Naive thymus-derived CD4-positive, alpha-beta T cell (primary cell): Measurements from ENCODE around the gene PLEKHA8. TPM values are rescaled to one million over a fixed set of nuclear protein-coding genes. Genes with fewer than 3 reads are reported as not detected.

Experiments
- ATAC-seq: fragments of 150-1000 bp; cut with Tn5 transposase; 2 replicates; pipeline ENCODE4 v1.10.0; 2021; ENCODE audit warnings: mild to moderate bottlenecking, moderate library complexity
- CTCF ChIA-PET: fragments of 350-600 bp; sonication (Branson Sonifier 250); formaldehyde crosslinking; loops from one replicate; lab custom pipeline; 2021; ENCODE audit warnings: antibody characterized with exemption; lab: Charles Lee
- POLR2A ChIA-PET: fragments of 350-600 bp; sonication (Branson Sonifier 250); formaldehyde crosslinking; loops from one replicate; lab custom pipeline; 2021; ENCODE audit warnings: antibody characterized with exemption, inconsistent platforms; lab: Charles Lee
- DNase-seq, 9 donors: peaks; one replicate each; pipeline versions ENCODE4 v3.0.0 to v3.0.0-alpha.2; 2020 to 2022; ENCODE audit warnings: mixed read lengths in 1 of 9
- H3K27ac ChIP-seq: one replicate; pipeline ENCODE4 v1.7.0; 2013; ENCODE audit warnings: mild to moderate bottlenecking, low read depth, low read length, moderate library complexity
- H3K27me3 ChIP-seq, 2 donors: one replicate each; pipeline ENCODE4 v1.7.0; 2013; ENCODE audit warnings: low read length in 2 of 2, mild to moderate bottlenecking in 2 of 2, moderate library complexity in 2 of 2; ENCODE audit not compliant: control insufficient read depth in 2 of 2, insufficient read depth in 2 of 2
- H3K36me3 ChIP-seq, 3 experiments: 1 replicate in 2 of 3; 2 replicates in 1 of 3; pipeline ENCODE4 v1.7.0; 2013; ENCODE audit warnings: low read length in 3 of 3, mild to moderate bottlenecking in 3 of 3, moderate library complexity in 1 of 3; ENCODE audit not compliant: insufficient read depth in 3 of 3, control insufficient read depth in 2 of 3
- H3K4me1 ChIP-seq, 2 donors: one replicate each; pipeline ENCODE4 v1.7.0; 2013; ENCODE audit warnings: low read length in 2 of 2, mild to moderate bottlenecking in 2 of 2, moderate library complexity in 1 of 2; ENCODE audit not compliant: control insufficient read depth in 2 of 2, insufficient read depth in 2 of 2
- H3K4me3 ChIP-seq: 2 replicates; pipeline ENCODE4 v1.7.0; 2013; ENCODE audit warnings: mild to moderate bottlenecking, low read length
- H3K9me3 ChIP-seq, 3 experiments: 1 replicate in 2 of 3; 2 replicates in 1 of 3; pipeline ENCODE4 v1.7.0; 2013; ENCODE audit warnings: low read length in 3 of 3; ENCODE audit not compliant: control insufficient read depth in 2 of 3
- H3K27ac Mint-ChIP-seq, 9 donors: one replicate each; pipeline ENCODE4 v1.8.0; 2020 to 2022; ENCODE audit warnings: mixed read lengths in 9 of 9, mild to moderate bottlenecking in 8 of 9, moderate library complexity in 5 of 9, inconsistent platforms in 2 of 9
- H3K27me3 Mint-ChIP-seq, 5 donors: one replicate each; pipeline ENCODE4 v1.8.0; 2021 to 2022; ENCODE audit warnings: mixed read lengths in 5 of 5, mild to moderate bottlenecking in 1 of 5
- H3K36me3 Mint-ChIP-seq, 5 donors: one replicate each; pipeline ENCODE4 v1.8.0; 2020 to 2022; ENCODE audit warnings: mixed read lengths in 5 of 5, mild to moderate bottlenecking in 3 of 5, inconsistent platforms in 1 of 5
- H3K4me1 Mint-ChIP-seq, 7 donors: one replicate each; pipeline ENCODE4 v1.8.0; 2020 to 2022; ENCODE audit warnings: mixed read lengths in 7 of 7, mild to moderate bottlenecking in 3 of 7, inconsistent platforms in 1 of 7
- H3K4me3 Mint-ChIP-seq, 10 donors: one replicate each; pipeline ENCODE4 v1.8.0; 2020 to 2022; ENCODE audit warnings: mild to moderate bottlenecking in 10 of 10, mixed read lengths in 10 of 10, moderate library complexity in 6 of 10, inconsistent platforms in 2 of 10
- H3K9me3 Mint-ChIP-seq, 11 donors: one replicate each; pipeline ENCODE4 v1.8.0; 2020 to 2022; ENCODE audit warnings: mixed read lengths in 11 of 11, mild to moderate bottlenecking in 4 of 11, inconsistent platforms in 1 of 11, moderate library complexity in 1 of 11
- intact Hi-C, 2 donors: fragments of 100-400 bp; cut with micrococcal nuclease; formaldehyde crosslinking; loops; one replicate each; pipeline ENCODE4 v1.15.1; 2023
- polyA plus RNA-seq, 2 donors: library from polyadenylated mRNA; unstranded; fragments of 300-500 nt; fragmentation: Illumina TruSeq; gene quantifications; one replicate each; pipeline ENCODE4 v1.2.3, GENCODE V29; 2021
- total RNA-seq, 6 experiments: library from RNA in 5 of 6; stranded (reverse) in 5 of 6; gene quantifications; 1 replicate in 5 of 6; 2 replicates in 1 of 6; pipeline ENCODE4 v1.2.3 and lab custom pipeline; 2021 to 2026

The PLEKHA8 gene
- total RNA-seq (10 to 100 TPM in 2 of 5 experiments, 1 to 10 TPM in 3; 7.3 to 14.1 (median 9.3) TPM), polyA plus RNA-seq (1 to 10 TPM; 3.3 to 3.5 TPM), total RNA-seq (lab: John Stamatoyannopoulos, UW) (15.5 reads per million, percentile 45 among the genes with 10 or more reads in this experiment)

GRCh38 chr7:30028216-30028748 lies at the start of gene PLEKHA8:
TSS of gene PLEKHA8 (plus strand) at chr7:30028412. CDS start at chr7:30028763, 351 bp downstream.
- Histone ChIP-seq H3K27ac (peak within 1 kb of the TSS; percentile 69), H3K9me3 (no peaks in the 10 kb centered on the region), H3K4me1 (peaks cover 6 to 20% of the 10 kb centered on the region in 2 donors), H3K27me3 (no peaks in the 10 kb centered on the region), H3K4me3 (peak within 1 kb of the TSS; percentile 79), H3K36me3 (peaks cover 0 to 6% (median 0%) of the 10 kb centered on the region in 3 experiments)
- POLR2A ChIA-PET, result interaction anchor here (0.9 to 2.2 kb wide), 5 partner anchors 9 to 450 kb away, joined by 3 to 10 read pairs (median 4); partner anchors contain the start of gene MTURN
- intact Hi-C loops, result loop anchor here (1.0 to 5.0 kb wide), 7 partner anchors 35 to 744 kb away; partner anchors contain the start of genes GARS1 (in 1 of the 2), GGCT (in 1 of the 2), MINDY4 (in 1 of the 2) and MTURN (in 1 of the 2)
- Mint-ChIP-seq H3K27me3 (no peaks in the 10 kb centered on the region), H3K4me1 (peaks cover 21 to 38% (median 36%) of the 10 kb centered on the region in 7 donors), H3K4me3 (peak within 1 kb of the TSS in 6 of 10 donors; percentile 85 to 98 (median 89)), H3K27ac (peak within 1 kb of the TSS; percentile 74 to 94 (median 88)), H3K36me3 (peaks cover 0 to 5% (median 0%) of the 10 kb centered on the region in 5 donors), H3K9me3 (no peaks in the 10 kb centered on the region)
- CTCF ChIA-PET, result interaction anchor here (1.4 kb wide), 1 partner anchor 34 kb away, joined by 8 read pairs; no protein-coding TSS in a partner anchor
- DNase-seq, result peak; percentile 78 to 97 (median 89)
- ATAC-seq, result peak; percentile 67

- POLR2A ChIA-PET, result no interaction called here
- no peak overlapping the region for H3K27ac Mint-ChIP-seq
- Histone ChIP-seq H3K9me3 (no peaks in the 10 kb centered on the region), H3K27me3 (no peaks in the 10 kb centered on the region), H3K4me3 (no peak overlapping the region), H3K4me1 (no peaks in the 10 kb centered on the region), H3K27ac (no peak overlapping the region), H3K36me3 (no peaks in the 10 kb centered on the region)
- peaks cover 5 to 32% (median 27%) of the 10 kb centered on the region in 5 donors for H3K27me3 Mint-ChIP-seq
- no peak for DNase-seq
- CTCF ChIA-PET, result no interaction called here
- H3K4me3 Mint-ChIP-seq, result no peak overlapping the region
- no peaks in the 10 kb centered on the region for H3K9me3 Mint-ChIP-seq
- H3K4me1 Mint-ChIP-seq, result peaks cover 0 to 5% (median 0%) of the 10 kb centered on the region in 7 donors
- H3K36me3 Mint-ChIP-seq, result peaks cover 0 to 5% (median 0%) of the 10 kb centered on the region in 5 donors
- intact Hi-C loops, result no loop called here
- no peak for ATAC-seq
These were observed 48.1 kb upstream of the PLEKHA8 start for GRCh38 chr7:29980151-29980550.

- Mint-ChIP-seq H3K36me3 (peaks cover 0 to 9% (median 3%) of the 10 kb centered on the region in 5 donors), H3K4me1 (peaks cover 6 to 15% (median 7%) of the 10 kb centered on the region in 7 donors), H3K27me3 (peaks cover 43 to 62% (median 56%) of the 10 kb centered on the region in 5 donors), H3K27ac (no peak overlapping the region), H3K9me3 (peaks cover 0 to 7% (median 0%) of the 10 kb centered on the region in 11 donors), H3K4me3 (peak overlapping the region in 1 of 10 donors; percentile 32)
- ATAC-seq (no peak), DNase-seq (no peak)
- peaks cover 0 to 3% (median 0%) of the 10 kb centered on the region in 3 experiments for H3K36me3 ChIP-seq
- peaks cover 0 to 4% (median 0%) of the 10 kb centered on the region in 3 experiments for H3K9me3 ChIP-seq
- H3K4me1 ChIP-seq, result no peaks in the 10 kb centered on the region
- no peak overlapping the region for H3K4me3 ChIP-seq
- ChIA-PET CTCF (no interaction called here), POLR2A (no interaction called here)
- intact Hi-C loops, result loop anchor here in 1 of 2 donors (5.0 kb wide), 1 partner anchor 40 kb away; the partner anchor contains the start of genes FKBP14 and PLEKHA8
- no peak overlapping the region for H3K27ac ChIP-seq
- peaks cover 0 to 7% of the 10 kb centered on the region in 2 donors for H3K27me3 ChIP-seq
These were observed 41.1 kb upstream of the PLEKHA8 start for GRCh38 chr7:29987083-29987482.

GRCh38 chr7:29987811-29988317 lies 40.3 kb upstream of the PLEKHA8 start:
- Histone ChIP-seq H3K4me1 (no peaks in the 10 kb centered on the region), H3K4me3 (no peak overlapping the region), H3K27ac (no peak overlapping the region), H3K9me3 (peaks cover 0 to 4% (median 0%) of the 10 kb centered on the region in 3 experiments), H3K27me3 (peaks cover 0 to 7% of the 10 kb centered on the region in 2 donors), H3K36me3 (peaks cover 0 to 3% (median 0%) of the 10 kb centered on the region in 3 experiments)
- peak overlapping the region; percentile 68 to 85 (median 80) for H3K4me3 Mint-ChIP-seq
- H3K36me3 Mint-ChIP-seq, result peaks cover 0 to 12% (median 3%) of the 10 kb centered on the region in 5 donors
- peaks cover 6 to 15% (median 7%) of the 10 kb centered on the region in 7 donors for H3K4me1 Mint-ChIP-seq
- peaks cover 0 to 14% (median 6%) of the 10 kb centered on the region in 11 donors for H3K9me3 Mint-ChIP-seq
- intact Hi-C loops, result loop anchor here (2.0 to 5.0 kb wide), 2 partner anchors 39 kb away; partner anchors contain the start of genes FKBP14 (in 2 of the 2) and PLEKHA8 (in 1 of the 2)
- peaks cover 43 to 68% (median 60%) of the 10 kb centered on the region in 5 donors for H3K27me3 Mint-ChIP-seq
- H3K27ac Mint-ChIP-seq, result no peak overlapping the region
- ATAC-seq, result no peak
- ChIA-PET POLR2A (no interaction called here), CTCF (no interaction called here)
- DNase-seq, result no peak

GRCh38 chr7:29988424-29989256 lies 39.6 kb upstream of the PLEKHA8 start:
- H3K27ac ChIP-seq, result peak overlapping the region; percentile 54
- Mint-ChIP-seq H3K27me3 (peaks cover 43 to 69% (median 57%) of the 10 kb centered on the region in 5 donors), H3K36me3 (peaks cover 0 to 10% (median 3%) of the 10 kb centered on the region in 5 donors), H3K4me3 (peak overlapping the region; percentile 68 to 85 (median 80)), H3K27ac (peak overlapping the region in 5 of 9 donors; percentile 3 to 72 (median 44)), H3K9me3 (peaks cover 0 to 20% (median 8%) of the 10 kb centered on the region in 11 donors), H3K4me1 (peaks cover 6 to 15% (median 7%) of the 10 kb centered on the region in 7 donors)
- ChIA-PET CTCF (no interaction called here), POLR2A (no interaction called here)
- ATAC-seq (peak; percentile 62), DNase-seq (peak in 8 of 9 donors; percentile 2 to 36 (median 21))
- peaks cover 0 to 7% of the 10 kb centered on the region in 2 donors for H3K27me3 ChIP-seq
- intact Hi-C loops, result loop anchor here (2.0 to 5.0 kb wide), 2 partner anchors 38 to 39 kb away; partner anchors contain the start of genes FKBP14 (in 2 of the 2) and PLEKHA8 (in 1 of the 2)
- H3K4me3 ChIP-seq, result peak overlapping the region; percentile 52
- peaks cover 0 to 4% (median 0%) of the 10 kb centered on the region in 3 experiments for H3K9me3 ChIP-seq
- H3K4me1 ChIP-seq, result no peaks in the 10 kb centered on the region
- H3K36me3 ChIP-seq, result peaks cover 0 to 3% (median 0%) of the 10 kb centered on the region in 3 experiments
